Effector CD8-positive, alpha-beta T cell (primary cell): ENCODE results near the gene CREB3L1.

Experiments
- DNase-seq: peaks from one replicate; lab custom pipeline; 2025; lab: John Stamatoyannopoulos, UW

The CREB3L1 gene

GRCh38 chr11:46273511-46274205 lies 3.8 kb upstream of the CREB3L1 start:
- DNase-seq = no peak

DNA sequence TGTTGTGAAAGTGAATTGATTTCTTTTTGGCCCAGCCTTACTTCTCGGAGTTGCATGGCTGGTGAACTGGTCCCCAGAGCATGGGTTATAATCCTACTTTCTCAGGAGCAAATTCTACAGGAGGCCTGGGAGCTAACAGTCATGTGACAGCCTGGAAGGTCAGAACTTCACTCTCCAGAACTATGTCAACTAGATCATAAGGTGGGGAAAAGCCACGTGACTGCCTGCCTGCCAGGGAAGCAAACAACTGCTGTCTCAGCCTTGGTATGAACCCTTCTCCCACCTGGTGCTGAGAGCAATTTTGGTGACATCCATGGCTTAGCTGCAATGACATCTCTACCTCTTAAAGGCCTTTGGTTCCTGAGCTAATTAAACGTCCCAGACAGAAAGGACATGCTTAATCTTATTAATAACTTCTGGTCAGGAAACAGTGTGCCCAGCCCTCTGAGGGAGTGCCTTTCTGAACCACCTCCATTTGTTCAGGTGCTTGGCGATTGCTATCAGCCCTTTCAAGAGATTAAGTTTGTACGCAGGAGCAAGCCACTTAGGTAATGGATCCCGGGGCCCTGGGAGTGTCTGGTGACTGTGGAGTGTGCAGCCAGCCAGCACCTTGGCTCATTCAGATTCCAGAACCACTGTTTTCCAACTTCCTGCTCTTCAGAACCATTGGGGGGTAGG lies 1.4 kb upstream of the CREB3L1 start:
- no peak for DNase-seq

DNA sequence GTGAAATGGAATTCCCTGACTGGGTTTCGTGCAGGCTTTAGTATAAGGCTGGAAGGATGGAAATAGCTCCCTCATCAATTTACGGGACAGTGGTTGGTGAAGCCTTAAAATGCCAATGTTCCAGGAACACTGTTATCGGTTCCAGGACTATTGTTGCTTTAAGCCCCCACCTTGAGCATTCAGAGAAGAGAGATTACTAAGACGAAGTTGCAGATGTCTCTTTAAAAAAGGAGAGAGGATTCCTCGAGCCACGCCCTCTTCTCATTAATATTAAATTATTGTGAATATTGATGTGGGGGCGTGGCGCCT lies 195 bp upstream of the CREB3L1 start:
- DNase-seq = no peak

DNA sequence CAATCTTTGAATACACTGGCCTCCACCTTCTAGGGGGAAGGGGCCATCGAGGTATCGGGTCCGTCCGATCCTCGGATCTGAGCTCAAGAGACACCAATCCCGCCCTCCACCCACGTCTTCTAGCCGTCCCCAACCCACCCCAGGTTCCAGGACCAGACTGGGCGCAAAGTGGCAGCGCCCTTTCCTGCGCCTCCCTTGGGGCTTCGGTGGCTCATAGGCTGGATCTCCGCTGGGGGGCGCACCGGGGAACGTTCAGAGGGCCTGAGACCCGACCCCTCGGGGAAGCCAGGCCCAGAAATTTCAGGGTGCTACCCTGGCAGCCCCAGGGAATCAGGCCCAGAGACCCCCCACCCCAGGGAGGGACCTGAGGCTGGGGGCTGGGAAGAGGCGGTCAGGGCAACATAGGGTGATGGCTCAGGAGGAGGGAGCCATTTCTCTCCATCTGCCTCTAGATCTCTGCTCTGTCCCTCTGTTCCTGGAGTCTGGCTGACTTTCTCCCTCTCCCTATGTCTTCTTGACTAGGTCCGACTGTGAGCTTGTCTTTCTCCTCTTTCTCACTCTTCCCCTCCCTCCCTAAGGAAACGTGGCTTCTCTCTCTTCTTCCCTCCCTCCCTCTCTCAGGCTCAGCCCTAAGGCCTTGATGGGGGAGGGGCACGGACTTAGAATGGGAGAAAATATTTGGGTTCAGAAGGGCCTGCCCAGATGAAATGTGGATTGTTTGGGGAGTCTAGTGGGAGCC lies 1.1 kb downstream of the CREB3L1 start:
- peak; percentile 14 for DNase-seq

DNA sequence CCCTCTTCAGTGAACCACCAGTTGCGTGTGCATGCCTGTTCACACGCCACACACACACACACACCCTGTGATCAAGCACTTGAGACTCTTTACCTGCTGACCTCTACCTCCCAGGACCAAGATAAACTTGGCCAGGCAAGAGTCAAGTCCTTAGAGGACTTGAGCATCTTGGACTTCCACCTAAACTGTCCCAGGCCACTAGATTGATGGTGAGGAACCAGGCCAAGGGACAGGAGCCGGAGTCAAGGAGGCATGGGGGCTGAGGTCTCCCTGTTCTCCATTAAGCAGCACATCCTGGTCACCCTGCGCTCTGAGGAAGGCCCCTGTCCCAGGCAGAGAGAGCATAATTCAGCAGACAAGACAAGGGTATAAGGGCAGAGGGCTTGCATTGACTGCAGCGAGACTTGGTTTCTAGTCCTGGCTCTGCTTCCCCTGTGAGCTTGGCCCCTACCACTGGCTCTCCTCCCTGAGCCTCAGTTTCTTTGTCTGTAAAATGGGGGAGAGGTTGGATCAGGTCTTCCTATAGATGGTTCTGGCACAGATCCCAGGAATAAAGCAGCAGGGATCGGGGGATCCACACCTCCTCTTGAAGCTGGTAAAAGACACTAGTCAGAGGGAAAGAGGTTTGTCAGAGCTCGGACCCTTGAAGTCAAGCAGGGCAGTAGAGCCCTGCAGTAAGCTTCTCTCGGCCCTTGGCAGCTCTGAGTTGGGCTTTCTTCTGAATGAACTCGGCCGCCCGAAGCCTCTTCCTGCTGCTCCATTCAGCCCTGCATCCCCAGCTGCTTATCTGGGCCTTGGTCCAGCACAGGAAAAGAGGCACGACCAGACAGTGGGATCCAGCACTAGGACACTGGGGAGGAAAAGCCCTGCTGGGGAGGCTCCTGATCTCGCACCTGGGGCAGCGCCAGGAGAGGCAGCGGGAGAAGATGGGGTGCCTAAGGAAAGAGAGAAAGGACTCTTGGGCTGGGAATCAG lies 2.0 kb downstream of the CREB3L1 start:
- no peak for DNase-seq

DNA sequence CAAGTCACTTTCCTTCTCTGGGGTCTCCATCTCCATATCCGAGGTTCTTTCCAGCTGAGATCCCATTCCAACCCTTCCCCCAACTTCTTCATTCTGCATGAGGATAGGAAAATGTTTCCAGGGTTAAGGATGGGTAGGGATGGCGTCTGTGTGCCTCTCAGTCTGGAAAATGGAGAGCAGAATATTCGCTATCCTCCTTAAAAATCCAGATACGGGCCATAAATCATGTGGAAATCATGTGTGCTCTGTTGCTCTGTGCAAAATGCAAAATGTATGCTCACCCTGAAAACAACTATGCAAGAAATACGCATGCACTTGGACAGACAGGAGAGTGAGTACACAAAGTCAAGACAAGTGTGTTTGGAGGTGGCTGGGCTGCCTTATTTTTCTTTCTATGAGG lies 3.2 kb downstream of the CREB3L1 start:
- DNase-seq = no peak

DNA sequence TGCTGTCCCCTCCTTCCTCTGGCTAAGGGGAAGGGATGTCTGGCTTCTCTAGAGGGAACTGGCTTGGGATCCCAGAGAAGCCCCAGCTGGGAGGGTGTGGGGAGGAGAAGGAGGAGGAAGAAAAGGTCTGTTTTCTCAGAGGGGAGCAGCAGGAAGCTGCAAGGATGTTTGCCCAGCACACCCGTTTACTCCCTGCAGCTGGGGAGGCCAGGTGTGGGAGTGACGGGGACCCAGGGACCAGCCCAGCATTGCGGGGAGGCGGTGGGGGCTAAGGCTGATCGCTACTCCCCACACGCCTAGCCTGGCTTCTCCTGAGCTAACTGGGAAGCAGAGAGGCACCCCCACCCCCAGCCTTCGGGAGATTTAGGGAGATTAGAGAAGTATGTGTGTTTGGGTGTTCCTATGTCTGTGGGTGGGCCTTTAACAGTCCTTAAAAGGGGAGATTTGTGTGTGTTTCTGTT lies 3.9 kb downstream of the CREB3L1 start:
- no peak for DNase-seq

DNA sequence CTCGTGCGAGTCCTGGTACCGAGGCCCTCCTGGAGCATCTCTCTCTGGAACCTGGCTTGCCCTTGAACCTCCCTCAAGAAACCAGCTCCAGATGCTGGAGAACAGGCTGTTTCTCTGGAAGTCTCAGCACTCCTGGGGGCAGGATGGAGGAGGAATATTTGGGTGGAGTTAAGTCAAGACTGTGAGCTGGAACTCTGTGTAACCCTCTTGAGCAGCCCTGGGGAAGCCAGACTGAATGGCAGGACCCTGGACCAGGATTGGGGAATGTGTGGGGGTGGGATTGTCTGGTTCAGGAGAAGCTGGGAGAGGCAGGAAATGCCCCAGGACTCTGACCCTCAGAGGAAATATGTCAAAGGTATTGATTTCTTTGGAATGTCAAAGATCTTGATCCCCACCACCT lies 7.7 kb downstream of the CREB3L1 start:
- DNase-seq = no peak

- DNase-seq = no peak
Observed at GRCh38 chr11:46285594-46286033, 8.2 kb downstream of the CREB3L1 start.

DNA sequence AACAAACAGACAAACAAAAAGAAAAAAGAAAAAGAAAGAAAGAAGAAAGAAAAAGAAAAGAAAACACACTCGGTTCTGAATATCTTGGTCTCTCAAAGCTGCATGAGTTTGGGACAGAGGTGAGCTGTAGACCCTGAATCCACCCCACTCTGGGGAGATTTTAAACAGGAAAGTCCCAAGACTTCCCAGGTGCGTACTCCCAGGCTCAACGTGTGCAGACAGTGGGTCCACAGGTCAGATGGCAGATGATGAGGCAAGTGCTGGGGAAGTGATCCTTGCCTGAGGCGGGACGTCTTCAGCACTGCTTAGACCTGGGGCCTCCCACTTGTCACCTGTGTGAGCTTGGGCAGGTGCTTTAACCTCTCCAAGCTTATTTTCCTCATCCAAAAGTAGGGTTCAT lies 9.3 kb downstream of the CREB3L1 start:
- DNase-seq = no peak

DNA sequence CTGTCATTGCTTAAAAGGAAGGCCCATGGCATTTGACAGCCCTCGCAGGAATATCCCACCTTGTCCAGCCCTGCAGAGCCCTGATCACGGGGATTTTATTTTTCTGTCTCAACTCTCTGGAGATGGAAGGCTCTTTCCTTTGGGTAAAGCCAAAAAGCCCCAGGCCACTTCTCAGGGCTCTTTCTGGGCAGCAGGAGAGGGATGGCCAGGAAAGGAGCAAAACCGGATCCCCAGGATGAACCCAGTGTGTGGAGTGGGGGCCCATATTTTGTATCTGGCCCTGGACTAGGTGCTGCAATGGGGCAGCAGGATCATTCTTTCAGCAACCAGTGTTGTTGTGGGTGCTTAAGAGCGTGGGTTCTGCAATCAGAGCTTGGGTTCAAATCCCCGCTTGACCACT lies 11.0 kb downstream of the CREB3L1 start:
- no peak for DNase-seq

GRCh38 chr11:46290011-46290410 lies 12.5 kb downstream of the CREB3L1 start:
- no peak for DNase-seq

GRCh38 chr11:46290598-46291309 lies 13.3 kb downstream of the CREB3L1 start:
- no peak for DNase-seq

DNA sequence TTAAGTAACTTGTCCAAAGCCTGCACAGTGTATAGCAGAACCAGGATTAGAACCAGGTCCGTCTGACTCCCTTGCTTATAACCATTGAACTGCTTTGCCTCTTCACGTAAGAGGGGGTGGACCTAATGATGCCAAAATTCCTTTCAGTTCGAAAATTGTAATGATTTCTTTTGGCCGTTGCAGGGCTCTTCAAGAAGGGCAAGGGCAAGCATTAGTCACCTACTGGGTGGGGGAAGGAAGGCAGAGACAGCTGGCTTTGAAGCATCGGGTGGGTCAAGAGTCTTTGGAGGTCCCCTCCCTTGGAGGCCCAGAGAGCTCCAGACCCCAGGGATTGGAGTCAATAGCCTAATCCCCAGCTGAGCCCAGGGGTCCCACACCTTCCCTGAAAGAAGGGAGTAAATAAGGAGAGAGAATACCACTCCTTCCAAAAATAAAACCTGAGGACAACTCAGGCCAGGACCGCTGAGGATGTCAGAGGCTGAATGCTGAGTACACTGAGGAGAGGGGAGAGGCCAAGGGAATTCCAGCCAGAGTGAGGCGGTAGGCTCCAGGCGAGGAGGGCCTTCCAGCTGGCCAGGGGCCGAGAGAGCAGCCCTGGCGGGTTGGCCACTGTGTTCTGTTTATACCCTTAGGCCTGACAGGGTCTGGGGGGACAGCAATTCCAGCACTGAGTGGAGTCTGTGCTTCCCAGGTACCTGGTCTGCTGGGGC lies 14.1 kb downstream of the CREB3L1 start:
- no peak for DNase-seq

DNA sequence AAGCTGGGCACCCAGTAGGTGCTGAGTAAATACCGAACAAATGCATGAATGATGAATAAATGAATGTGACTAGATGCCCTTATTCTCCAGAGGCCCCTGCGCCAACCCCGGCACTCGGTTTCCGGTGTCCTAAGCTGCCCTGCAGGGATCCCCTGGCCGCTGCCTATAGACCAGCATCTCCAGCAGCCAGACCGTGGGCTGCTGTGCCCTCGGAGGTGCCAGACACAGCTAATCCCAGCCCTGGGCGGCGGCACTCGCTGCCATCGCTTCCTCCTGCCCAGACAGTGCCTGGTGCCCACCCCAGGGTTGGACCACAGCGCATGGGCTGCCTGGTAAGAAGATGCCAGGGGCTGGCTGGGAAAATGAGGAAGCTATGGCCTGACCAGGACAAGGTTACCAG lies 15.6 kb downstream of the CREB3L1 start:
- no peak for DNase-seq

- no peak for DNase-seq
Observed at GRCh38 chr11:46293641-46294103, 16.2 kb downstream of the CREB3L1 start.

GRCh38 chr11:46294365-46295309 lies 17.2 kb downstream of the CREB3L1 start:
- no peak for DNase-seq

- DNase-seq = peak; percentile 68
Observed at GRCh38 chr11:46295312-46296058, 18.0 kb downstream of the CREB3L1 start.
